ENCODE results near the gene GNB5.

The GNB5 gene

DNA sequence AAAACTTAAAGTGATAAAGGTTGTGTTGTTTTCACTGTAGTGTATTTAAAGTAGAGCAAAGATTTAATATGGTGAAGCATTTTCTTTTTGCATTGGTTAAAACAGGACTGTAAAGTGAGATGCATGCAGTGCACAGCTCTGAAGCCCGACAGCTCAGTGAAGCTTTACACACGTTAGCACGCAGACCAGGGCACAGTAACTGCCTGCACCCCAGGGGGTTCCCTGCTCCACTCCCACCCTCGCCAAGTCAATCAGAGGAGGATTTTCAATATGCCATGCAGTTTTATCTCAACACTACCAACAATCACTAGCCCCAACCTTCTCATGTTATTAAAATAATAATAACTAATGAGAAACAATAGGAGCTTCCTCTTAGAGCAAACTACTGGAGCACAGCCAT, 50.5 kb downstream of the GNB5 start:
- DNase-seq: no peak

DNA sequence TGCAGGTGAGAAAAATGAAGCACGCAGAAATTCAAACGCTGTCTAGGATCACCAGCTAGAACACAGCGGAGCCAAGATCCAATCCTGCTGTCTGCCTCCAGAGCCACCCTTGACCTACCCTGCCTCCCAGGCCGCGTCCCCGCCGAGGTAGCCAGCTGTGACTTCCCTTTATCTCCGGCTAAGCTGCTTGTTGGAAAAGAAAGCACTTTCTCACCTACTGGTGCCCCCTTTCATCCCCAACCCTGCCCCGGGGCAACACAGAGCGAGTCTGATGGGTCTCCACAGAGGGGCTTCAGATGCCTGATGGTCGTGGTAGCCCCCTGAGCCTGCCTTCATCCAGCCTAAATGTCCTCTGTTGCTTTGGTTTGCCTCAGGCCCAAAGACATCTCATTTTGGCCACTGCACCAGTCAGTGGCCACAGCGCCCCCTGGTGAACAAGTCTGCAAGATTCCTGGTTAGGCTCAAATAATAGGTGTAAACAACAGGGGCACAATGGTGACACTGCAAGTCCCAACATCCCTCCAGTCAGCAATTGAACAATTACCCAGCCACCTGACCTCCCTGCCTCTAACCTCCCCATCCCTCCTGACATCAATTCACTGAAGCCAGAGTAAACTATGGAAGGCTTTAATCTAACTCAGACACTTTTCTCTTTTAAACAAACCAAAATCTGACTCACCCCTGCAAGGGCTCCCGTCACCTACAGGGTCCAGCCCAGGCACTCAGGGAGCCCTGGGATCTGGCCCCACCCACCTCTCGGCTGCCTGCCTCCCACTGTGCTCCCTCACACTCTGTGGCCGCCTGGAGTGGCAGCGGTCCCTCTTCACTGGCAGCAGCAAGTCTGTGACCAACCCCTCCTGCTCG, 51.4 kb downstream of the GNB5 start:
- DNase-seq: peak; percentile 65

GRCh38 chr15:52137432-52138357, 53.5 kb downstream of the GNB5 start:
- DNase-seq: no peak

- DNase-seq: no peak
These were observed 54.7 kb downstream of the GNB5 start for GRCh38 chr15:52136442-52136980.

GRCh38 chr15:52134502-52135144, 56.6 kb downstream of the GNB5 start:
- no peak for DNase-seq

- DNase-seq: no peak
These were observed 57.5 kb downstream of the GNB5 start for GRCh38 chr15:52133510-52134220.

DNA sequence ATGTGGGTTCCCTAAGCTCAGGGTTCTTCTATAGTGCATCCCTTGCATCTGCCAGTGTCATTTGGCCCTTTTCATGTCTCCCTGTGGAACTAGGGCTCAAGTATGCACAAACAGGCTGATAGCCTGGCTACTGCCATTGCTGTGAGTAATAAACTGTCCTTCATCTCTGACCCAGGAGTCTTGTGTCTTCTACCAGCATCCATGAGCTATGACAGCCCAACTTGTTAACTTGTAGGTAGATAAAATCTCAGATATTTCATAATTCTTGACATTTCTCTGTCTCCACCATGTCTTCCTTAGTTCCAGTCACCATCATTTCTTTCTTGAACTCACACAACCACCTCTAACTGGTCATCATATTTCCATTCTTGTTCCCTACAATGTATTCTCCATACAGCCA, 59.1 kb downstream of the GNB5 start:
- DNase-seq: no peak

GRCh38 chr15:52128568-52128967, 62.6 kb downstream of the GNB5 start:
- no peak for DNase-seq

DNA sequence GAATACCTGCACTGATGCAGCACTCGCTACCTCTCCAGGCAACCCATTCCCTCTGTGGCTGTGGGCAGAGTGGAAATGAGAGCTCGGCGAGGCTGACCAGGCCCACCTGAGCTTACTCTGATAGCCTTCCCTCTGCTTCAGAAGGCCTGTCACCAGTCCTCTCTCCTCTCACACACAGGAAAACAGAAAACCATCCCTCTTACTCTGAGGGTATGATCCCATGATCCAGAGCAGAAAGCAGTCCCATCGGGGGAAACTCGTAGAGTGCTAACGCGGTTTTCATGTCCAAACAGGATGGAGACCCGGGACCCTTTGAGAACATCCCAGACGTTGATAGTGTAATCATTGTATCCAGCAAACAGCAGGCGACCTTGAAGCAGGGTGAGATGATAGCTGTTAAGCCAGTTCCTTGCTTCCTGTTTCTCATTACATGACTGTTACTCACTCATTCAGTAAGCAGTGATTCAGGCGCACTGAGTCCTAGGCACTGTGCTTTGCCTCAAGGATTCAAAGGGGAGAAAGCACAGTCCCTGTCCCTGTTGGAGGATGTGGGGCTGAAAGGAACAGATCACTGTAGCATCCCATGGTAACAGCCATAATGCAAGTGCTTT, 66.8 kb downstream of the GNB5 start:
- DNase-seq: peak; percentile 48

DNA sequence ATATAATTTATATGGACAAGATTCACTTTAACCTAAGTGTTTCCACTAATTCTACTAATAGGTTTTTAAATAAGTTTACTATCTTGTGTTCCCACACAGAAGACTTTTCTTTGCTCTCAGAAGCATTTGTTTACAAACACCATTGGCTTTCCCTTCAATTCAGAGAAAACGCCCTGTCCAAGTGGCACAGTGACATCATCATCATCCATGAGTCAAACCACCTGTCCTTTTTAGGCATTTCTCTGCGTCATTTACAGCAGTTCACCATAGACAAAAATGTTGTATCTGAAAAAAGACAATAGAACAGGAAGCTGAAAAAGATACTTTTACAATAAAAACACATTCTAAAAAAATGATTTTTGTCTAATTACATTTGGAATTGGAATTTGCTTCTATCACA, 69.3 kb downstream of the GNB5 start:
- no peak for DNase-seq

GRCh38 chr15:52121006-52121405, 70.2 kb downstream of the GNB5 start:
- no peak for DNase-seq

- DNase-seq: no peak
These were observed 70.7 kb downstream of the GNB5 start for GRCh38 chr15:52120488-52120887.

GRCh38 chr15:52118969-52119749, 72.0 kb downstream of the GNB5 start:
- DNase-seq: no peak

- no peak for DNase-seq
These were observed 73.6 kb downstream of the GNB5 start for GRCh38 chr15:52117549-52117948.

GRCh38 chr15:52115598-52116427, 75.4 kb downstream of the GNB5 start:
- DNase-seq: no peak

DNA sequence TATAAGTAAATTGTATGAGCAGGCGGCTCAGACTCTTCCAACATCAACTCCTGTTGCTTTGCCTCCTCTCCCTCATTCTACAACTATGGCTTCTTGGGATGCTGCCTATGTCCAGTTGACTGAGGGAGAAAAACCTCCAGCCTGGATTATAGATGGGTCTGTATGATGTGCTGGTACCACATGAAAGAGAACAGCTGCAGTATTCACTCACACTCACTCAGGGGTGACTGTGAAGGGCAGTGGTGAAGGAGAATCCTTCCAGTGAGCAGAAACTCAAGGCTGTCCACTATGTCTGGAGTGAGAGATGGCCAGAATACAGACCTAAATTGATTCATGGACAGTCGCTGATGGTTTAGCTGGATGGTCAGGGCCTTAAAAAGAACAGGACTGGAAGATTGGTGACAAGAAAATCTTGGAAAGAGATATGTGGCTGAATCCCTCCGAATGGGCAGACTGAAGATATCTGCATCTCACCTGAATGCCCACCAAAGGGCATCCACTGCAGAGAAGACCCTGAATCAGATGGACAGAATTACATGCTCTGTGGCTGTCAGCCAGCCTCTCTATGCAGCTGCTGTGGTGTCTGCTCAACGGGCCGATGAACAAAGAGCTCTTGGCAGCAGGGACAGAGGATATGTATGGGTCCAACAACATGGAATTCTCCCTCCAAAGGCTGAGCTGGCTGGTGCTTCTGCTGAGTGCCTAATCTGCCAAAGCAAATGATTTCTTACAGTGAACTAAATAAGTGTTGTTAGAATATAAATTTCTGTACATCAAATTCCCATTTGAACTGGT, 76.7 kb downstream of the GNB5 start:
- no peak for DNase-seq

GRCh38 chr15:52113708-52114107, 77.5 kb downstream of the GNB5 start:
- DNase-seq: no peak

DNA sequence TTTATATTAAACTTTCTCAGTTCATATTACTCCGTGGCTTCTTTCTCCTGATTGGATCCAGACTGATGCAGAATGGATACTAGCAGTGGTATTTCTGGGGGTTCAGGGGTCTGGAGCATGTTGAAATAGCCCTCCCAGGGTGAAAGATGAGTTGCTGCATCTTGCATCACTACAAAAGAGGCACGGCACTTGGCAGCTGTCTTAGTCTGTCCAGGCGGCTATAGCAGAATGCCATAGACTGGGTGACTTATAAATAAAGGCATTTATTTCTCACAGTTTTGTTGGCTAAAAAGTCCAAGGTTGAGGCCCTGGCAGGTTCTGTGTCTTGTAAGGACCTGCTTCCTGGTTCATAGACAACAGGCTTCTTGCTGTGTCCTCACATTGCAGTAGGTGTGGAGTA, 78.0 kb downstream of the GNB5 start:
- DNase-seq: no peak

GRCh38 chr15:52112203-52112750, 78.9 kb downstream of the GNB5 start:
- DNase-seq: peak; percentile 22

Data from fibroblast of skin of back (primary cell).